ENCODE results near the gene GRB2.
A peak's percentile ranks its signal among the peaks of the same experiment; 100 is the strongest.

The GRB2 gene

DNA sequence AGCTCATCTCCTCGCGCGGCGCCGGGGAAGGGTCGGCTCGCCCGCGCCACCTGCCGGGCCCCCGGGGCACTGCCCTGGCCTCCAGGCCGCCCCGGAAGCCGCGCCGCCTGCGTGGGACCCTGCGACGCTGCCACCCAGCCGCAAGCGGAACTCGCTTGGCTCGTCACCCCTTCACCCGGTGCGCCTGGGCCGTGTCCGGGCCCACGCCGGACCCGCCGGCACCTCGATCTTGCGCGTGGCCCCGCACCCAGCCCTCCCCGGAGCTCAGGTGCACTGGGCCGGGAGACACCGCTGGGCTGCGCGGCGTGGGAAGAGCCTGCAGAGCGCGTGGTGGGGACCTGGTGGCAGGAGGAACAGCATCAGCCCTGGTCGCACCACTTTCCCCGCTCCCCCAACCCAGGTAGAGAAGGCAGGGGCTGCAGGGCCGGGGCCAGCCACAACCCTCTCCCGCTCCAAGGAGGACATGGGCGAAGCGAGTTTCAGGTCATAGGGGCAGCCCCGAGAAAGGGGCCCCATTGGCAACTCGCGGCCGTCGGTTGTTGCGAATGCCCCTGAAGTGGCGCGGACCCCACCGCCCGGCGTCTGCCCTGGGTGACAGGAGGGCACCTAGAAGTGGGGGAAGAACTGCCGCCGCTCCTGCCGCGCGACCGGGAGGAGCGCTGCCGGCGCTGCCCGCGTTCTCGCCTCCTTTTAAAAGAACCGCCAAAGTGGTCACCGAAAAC, 134.1 kb downstream of the GRB2 start:
- H3K27ac ChIP-seq (ENCODE audit: insufficient read depth, low read depth, low read length, poor library complexity, severe bottlenecking), result no peak overlapping the region
- H3K4me3 ChIP-seq (ENCODE audit: insufficient read depth, low read depth, low read length), result peak overlapping the region; percentile 96
- peaks cover 7% of the 10 kb centered on the region for H3K27me3 ChIP-seq (ENCODE audit: control insufficient read depth, insufficient read depth, low read length, poor library complexity, severe bottlenecking)
- WGBS, 2 experiments, result 1% methylated on average over 74 of the region's 74 CpGs
- peaks cover 7% of the 10 kb centered on the region for H3K4me1 ChIP-seq (ENCODE audit: control insufficient read depth, insufficient read depth, low read length)
- no peaks in the 10 kb centered on the region for H3K9me3 ChIP-seq (ENCODE audit: control insufficient read depth, low read length)
- peaks cover 5% of the 10 kb centered on the region for H3K36me3 ChIP-seq (ENCODE audit: control insufficient read depth, insufficient read depth, low read length)

DNA sequence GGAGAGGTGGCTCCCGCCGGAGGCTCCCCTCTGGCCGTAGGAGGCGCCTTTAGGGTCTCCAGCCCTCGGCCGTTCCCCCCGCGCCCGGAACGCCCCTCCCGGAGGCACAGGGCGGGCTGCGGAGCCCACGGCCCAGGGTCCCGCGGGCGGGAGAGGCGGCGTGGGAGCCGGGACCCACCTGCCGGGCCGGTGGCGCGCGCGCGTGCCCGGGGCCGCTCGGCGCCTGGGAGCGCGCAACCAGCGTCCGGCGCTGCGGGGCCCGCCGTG, 134.6 kb downstream of the GRB2 start, which contains the start of gene MIF4GD:
TSS of gene MIF4GD (minus strand) at position 266 of the 267 bp plus-strand sequence. CDS start 1,036 bp downstream, outside the sequence.
- Histone ChIP-seq H3K27ac (ENCODE audit: insufficient read depth, low read depth, low read length, poor library complexity, severe bottlenecking) (peak within 1 kb of the TSS; percentile 60), H3K27me3 (ENCODE audit: control insufficient read depth, insufficient read depth, low read length, poor library complexity, severe bottlenecking) (peaks cover 7% of the 10 kb centered on the region), H3K4me3 (ENCODE audit: insufficient read depth, low read depth, low read length) (peak within 1 kb of the TSS; percentile 96), H3K4me1 (ENCODE audit: control insufficient read depth, insufficient read depth, low read length) (peaks cover 7% of the 10 kb centered on the region), H3K9me3 (ENCODE audit: control insufficient read depth, low read length) (no peaks in the 10 kb centered on the region), H3K36me3 (ENCODE audit: control insufficient read depth, insufficient read depth, low read length) (peaks cover 10% of the 10 kb centered on the region)
- 0% methylated on average over 39 of the region's 39 CpGs for WGBS, 2 experiments

DNA sequence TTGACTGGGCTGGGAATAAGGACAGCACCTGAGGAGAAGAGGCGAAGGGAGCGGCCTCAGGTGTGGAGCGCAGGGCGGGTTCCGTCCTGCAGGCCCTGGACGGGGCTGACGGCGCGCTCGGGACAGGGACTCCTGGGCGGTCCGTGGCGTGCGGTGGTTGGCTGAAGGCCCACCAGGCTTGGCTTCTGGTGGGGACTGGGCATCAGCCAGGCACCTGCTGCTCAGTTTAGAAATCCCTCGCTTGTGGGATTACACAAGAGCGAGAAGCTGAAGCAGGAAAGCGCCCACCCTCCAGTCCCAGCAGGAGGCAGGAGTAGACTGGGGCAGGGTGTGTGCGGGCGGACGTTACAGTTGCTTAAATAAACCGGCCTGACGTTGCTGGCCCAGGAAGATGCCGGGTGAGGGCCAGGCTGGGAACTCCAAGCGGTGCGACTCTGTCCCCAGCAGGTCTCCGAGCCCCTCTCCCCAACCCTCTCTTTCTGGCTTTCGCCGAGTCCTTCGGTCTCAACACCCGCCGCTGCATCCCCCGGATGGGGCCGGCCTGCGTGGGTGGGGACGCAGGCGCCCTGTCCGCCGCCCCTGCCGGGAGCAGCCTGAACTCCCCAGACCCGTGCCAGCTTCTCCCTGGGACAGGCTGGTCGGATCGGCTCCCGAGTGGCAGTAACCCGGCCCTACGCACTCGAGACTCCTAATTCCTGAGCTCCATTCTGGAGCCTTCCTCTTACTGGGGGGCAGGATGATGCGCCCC, 135.1 kb downstream of the GRB2 start:
- H3K4me3 ChIP-seq (ENCODE audit: insufficient read depth, low read depth, low read length), result peak overlapping the region; percentile 96
- WGBS, 2 experiments, result 2% methylated on average over 47 of the region's 47 CpGs
- peaks cover 7% of the 10 kb centered on the region for H3K27me3 ChIP-seq (ENCODE audit: control insufficient read depth, insufficient read depth, low read length, poor library complexity, severe bottlenecking)
- no peaks in the 10 kb centered on the region for H3K9me3 ChIP-seq (ENCODE audit: control insufficient read depth, low read length)
- peaks cover 7% of the 10 kb centered on the region for H3K4me1 ChIP-seq (ENCODE audit: control insufficient read depth, insufficient read depth, low read length)
- H3K27ac ChIP-seq (ENCODE audit: insufficient read depth, low read depth, low read length, poor library complexity, severe bottlenecking), result peak overlapping the region; percentile 60
- peaks cover 15% of the 10 kb centered on the region for H3K36me3 ChIP-seq (ENCODE audit: control insufficient read depth, insufficient read depth, low read length)

DNA sequence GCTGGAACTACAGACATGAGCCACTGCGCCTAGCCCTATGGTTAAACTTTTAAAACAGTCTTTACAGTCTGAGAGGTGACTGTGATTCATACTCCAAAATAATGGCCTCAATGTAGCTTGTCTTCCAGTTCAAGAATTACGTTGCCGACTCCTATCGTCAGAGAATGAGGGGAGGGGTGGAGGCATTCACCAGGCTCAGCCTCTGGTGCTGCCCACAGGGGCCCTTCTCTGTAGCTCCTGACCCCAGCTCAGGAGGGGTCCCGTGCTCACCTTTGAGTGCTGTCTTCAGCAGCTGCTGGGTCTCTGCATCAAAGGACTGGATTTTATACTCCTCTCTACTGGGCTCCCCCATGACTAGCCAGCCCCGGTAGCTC, 135.6 kb downstream of the GRB2 start:
- 38 to 40% methylated on average over 6 of the region's 6 CpGs for WGBS, 2 experiments
- H3K9me3 ChIP-seq (ENCODE audit: control insufficient read depth, low read length), result no peaks in the 10 kb centered on the region
- H3K27me3 ChIP-seq (ENCODE audit: control insufficient read depth, insufficient read depth, low read length, poor library complexity, severe bottlenecking), result peaks cover 7% of the 10 kb centered on the region
- peaks cover 17% of the 10 kb centered on the region for H3K36me3 ChIP-seq (ENCODE audit: control insufficient read depth, insufficient read depth, low read length)
- H3K4me1 ChIP-seq (ENCODE audit: control insufficient read depth, insufficient read depth, low read length), result peaks cover 7% of the 10 kb centered on the region
- peak overlapping the region; percentile 96 for H3K4me3 ChIP-seq (ENCODE audit: insufficient read depth, low read depth, low read length)
- H3K27ac ChIP-seq (ENCODE audit: insufficient read depth, low read depth, low read length, poor library complexity, severe bottlenecking), result no peak overlapping the region
